ENCODE results near the gene IL17RE.

DNA sequence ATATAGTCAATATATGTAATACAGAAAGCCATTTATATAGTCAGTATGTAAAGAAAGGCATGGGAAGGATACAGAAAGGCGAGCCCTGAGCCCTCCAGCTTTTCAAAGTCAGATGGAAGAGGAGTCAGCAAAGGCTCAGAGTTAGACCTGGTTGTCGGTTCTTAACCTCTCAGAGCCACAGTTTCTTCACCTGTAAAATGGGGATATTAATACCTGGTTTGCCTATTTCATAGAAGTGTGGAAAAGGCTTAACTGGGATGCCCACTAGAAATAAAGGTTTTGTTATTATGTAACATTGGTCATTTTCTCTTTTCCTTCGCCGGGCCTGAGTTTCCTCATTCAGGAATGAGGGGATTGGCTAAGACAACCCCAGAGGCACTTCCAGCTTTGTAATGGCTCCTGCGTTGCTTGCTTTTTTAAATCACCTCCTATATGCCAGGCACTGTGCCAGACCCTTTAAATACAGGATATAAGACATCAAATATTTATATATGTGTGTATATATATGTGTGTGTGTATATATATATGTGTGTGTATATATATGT is 33.4 kb downstream of the IL17RE start:
- TF ChIP-seq, protein P1, sequence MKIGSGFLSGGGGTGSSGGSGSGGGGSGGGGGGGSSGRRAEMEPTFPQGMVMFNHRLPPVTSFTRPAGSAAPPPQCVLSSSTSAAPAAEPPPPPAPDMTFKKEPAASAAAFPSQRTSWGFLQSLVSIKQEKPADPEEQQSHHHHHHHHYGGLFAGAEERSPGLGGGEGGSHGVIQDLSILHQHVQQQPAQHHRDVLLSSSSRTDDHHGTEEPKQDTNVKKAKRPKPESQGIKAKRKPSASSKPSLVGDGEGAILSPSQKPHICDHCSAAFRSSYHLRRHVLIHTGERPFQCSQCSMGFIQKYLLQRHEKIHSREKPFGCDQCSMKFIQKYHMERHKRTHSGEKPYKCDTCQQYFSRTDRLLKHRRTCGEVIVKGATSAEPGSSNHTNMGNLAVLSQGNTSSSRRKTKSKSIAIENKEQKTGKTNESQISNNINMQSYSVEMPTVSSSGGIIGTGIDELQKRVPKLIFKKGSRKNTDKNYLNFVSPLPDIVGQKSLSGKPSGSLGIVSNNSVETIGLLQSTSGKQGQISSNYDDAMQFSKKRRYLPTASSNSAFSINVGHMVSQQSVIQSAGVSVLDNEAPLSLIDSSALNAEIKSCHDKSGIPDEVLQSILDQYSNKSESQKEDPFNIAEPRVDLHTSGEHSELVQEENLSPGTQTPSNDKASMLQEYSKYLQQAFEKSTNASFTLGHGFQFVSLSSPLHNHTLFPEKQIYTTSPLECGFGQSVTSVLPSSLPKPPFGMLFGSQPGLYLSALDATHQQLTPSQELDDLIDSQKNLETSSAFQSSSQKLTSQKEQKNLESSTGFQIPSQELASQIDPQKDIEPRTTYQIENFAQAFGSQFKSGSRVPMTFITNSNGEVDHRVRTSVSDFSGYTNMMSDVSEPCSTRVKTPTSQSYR (CRISPR knock-in tag; IDR thresholded peaks at IDR 0.05; ENCODE audit: borderline replicate concordance), result no peak
- no peak for TF ChIP-seq ZFP36L2 (CRISPR knock-in tag; IDR thresholded peaks at IDR 0.05)
- TF ChIP-seq TAF1 (CRISPR knock-in tag; IDR thresholded peaks at IDR 0.05), result no peak
- no peak for TF ChIP-seq NONO (IDR thresholded peaks at IDR 0.05)
- TF ChIP-seq NONO (CRISPR knock-in tag; conservative IDR thresholded peaks at IDR 0.05), result no peak
- no peak for TF ChIP-seq ZNF558 (CRISPR knock-in tag; IDR thresholded peaks at IDR 0.05; ENCODE audit: borderline replicate concordance)
- TF ChIP-seq MAX (IDR thresholded peaks at IDR 0.05), result no peak

All from HepG2 (cell line).